ENCODE data around the gene SEPTIN8.

- TF ChIP-seq POLR2AphosphoS5 (IDR thresholded peaks at IDR 0.05; ENCODE audit: low read depth, low read length): no peak
- no peak for TF ChIP-seq POLR2A (IDR thresholded peaks at IDR 0.05; ENCODE audit: low read depth, low read length)
Observed at GRCh38 chr5:132737982-132738681, 38.9 kb downstream of the SEPTIN8 start.
